Activated CD4-positive, alpha-beta T cell treated with anti-CD3 and anti-CD28 coated beads, Interleukin-2, amount 50 U/mL, for 24 hours (primary cell): Measurements from ENCODE around the gene PSMD13.
"Not testable (repeated sequence)": the region's sequence is repeated elsewhere in the genome, so short reads cannot be mapped to it uniquely, and the experiment has no call there.

Experiments
- DNase-seq, 2 donors: peaks; one replicate each; pipeline ENCODE4 v3.0.0-alpha.2; 2020; ENCODE audit warnings: low read depth in 1 of 2, low spot score in 1 of 2

The PSMD13 gene

DNA sequence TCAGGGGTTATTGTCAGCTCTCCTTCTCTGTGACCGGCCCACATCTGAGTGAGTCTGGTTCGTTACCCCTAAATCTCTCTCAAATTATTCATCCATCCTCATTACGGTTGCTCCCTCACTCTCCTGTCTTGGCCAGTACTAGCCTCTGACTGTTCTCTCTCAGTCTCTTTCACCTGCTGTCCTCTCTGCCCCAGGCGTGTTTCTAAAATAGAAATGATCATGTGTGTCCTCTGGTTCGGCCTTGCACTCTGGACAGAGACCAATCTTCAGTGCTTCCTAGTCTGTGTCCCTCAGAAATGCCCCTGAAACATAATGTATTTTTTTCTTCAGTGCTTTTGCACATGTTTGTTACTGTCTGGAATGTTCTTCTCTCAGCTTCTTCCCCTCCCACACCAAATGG is 4.9 kb downstream of the PSMD13 start:
- DNase-seq, result no peak

DNA sequence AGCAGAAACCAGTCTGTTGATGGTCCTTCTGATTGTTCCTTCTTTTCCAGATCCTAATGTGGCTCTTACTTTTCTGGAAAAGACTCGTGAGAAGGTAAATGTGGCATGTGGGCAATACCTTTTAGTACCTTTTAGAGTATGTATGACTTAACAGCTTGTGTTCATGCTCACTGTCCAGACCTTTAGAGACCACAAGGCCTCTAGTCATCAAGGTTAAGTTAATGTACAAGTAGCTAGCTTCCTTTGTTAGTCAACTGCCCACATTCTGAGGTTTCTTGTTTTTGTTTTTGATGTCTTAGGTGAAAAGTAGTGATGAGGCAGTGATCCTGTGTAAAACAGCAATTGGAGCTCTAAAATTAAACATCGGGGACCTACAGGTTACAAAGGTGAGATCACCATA is 7.6 kb downstream of the PSMD13 start:
- no peak for DNase-seq

DNA sequence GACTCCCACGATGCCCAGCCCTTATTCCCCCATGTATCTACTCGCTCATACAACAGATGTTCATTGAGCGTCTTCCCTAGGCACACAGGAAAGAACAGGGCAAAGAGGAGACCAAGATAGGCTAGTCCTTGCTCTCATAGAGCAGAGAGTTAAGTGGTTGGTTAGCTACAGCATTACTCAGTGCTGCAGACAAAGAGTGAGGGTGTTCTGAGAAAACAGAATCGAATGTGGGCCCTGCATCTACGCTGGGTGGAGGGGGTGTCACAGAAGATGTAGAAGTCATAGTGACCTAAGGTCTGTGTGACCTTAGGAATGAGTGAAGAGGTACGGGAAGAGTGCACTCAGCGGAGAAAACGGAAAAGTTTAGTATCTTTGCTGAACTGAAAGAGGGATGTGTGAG is 12.3 kb downstream of the PSMD13 start:
- DNase-seq, result no peak

- no peak for DNase-seq
These were observed 13.5 kb downstream of the PSMD13 start for GRCh38 chr11:250274-250673.

- peak; percentile 67 to 71 for DNase-seq
These were observed 14.0 kb downstream of the PSMD13 start for GRCh38 chr11:250740-251299.

- no peak for DNase-seq
These were observed 14.8 kb downstream of the PSMD13 start for GRCh38 chr11:251550-251949.

DNA sequence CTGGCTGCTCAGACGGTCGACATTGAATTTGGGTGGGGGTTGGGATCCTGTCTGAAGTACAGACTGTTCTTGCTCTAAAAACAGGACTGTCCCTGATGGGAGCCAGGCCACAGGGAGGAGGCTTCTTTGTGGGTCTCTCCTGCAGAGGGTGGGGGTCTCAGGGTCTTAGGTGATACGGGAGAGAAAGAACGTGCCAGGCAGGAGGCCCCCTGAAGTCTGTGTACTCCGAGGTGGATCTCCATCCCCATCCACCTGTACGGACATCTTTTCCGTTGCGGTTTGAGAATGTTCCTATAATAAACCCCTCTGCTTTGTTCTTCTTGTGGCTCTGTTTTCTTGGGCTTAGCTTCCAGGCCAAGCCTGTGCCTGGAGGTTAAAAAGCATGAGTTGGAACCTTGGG is 15.9 kb downstream of the PSMD13 start:
- no peak for DNase-seq

- no peak for DNase-seq
These were observed 16.5 kb downstream of the PSMD13 start for GRCh38 chr11:253160-253885.

GRCh38 chr11:253886-254270 is 17.1 kb downstream of the PSMD13 start:
- DNase-seq, result no peak

DNA sequence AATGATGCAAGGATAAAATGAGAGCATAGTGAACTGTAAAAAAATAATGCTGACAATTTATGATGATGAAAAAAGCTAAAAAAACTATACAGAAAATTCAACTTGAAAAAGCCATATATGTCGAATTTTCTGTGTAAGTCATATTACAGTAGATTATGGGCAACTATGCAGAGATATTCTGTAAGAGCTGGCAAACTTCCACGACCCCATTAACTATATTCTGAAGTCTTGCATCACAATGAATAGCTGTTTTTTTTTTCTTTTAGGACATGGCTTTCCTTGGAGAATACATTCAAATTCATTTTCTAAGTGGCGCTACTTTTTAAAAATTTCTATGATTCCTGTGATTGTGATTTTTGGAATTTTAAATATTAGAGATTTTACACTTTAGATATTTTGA is 18.4 kb downstream of the PSMD13 start:
- no peak for DNase-seq

DNA sequence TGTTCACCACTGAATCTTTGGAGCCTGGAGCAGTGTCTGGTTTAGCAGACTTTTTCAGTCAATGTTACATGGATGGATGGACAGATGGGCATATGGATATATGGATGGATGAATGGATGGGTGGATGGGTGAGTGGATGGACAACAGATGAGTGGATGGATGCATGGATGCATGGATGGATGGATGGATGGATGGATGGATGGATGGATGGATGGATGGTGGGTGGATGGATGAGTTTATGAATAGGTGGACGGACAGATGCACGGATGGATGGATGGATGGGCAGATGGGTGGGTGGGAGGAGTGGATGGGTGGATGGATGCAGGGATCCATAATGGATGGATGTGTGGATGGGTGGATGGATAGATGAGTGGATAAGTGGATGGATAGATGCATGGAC is 19.0 kb downstream of the PSMD13 start:
- no peak for DNase-seq

GRCh38 chr11:256952-257737 is 20.4 kb downstream of the PSMD13 start:
- no peak for DNase-seq

- no peak for DNase-seq
These were observed 21.2 kb downstream of the PSMD13 start for GRCh38 chr11:257766-258493.

- DNase-seq, result no peak
These were observed 22.6 kb downstream of the PSMD13 start for GRCh38 chr11:259413-259812.

DNA sequence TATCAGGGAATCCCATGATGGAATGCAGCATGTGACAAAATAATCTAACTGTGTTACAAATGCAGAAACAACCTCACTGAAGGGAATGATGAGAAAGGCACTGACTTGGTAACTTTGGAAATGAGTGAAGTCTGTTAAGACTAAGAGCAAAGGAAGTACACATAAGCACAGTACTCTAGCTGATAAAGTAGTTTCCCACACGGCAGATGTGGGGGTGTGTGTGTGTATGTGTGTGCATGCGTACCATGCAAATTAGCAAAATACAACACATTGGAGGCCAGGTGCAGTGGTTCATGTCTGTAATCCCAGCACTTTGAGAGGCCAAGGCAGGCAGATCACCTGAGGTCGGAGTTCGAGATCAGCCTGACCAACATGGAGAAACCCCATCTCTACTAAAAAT is 24.8 kb downstream of the PSMD13 start:
- DNase-seq, result no peak

DNA sequence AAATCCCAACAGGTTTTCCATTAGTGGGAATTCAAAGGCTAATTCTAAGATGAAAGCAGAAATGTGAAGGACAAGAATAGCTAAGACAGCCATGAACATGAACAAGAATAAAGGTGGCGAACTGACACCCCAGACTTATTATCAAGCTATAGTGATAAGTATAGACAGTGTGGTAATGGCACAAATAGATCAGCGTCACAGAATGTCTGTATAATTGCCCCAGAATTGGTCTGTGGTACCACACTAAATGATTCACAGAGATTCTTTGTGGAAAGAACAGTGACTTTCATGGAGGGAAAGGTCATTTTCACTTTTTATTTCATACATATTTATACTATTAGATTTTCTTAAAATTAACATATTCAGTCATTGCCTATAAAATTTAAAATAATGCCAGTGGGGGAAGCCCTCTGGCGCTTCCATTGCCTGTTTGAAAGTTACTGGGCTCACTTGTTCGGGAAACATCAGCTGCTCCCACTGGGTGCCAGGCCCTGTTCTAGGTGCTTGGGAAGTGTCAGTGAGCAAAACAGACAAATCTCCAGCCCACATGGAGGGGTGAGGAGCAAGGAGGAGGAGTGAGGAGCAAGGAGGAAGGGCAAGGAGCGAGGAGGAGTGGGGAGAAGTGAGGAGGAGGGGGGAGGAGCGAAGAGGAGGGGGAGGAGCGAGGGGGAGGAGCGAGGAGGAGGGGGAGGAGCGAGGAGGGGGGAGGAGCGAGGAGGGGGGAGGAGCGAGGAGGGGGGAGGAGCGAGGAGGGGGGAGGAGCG is 30.1 kb downstream of the PSMD13 start:
- DNase-seq, result no peak

- DNase-seq, result no peak
These were observed 30.8 kb downstream of the PSMD13 start for GRCh38 chr11:267491-267994.

DNA sequence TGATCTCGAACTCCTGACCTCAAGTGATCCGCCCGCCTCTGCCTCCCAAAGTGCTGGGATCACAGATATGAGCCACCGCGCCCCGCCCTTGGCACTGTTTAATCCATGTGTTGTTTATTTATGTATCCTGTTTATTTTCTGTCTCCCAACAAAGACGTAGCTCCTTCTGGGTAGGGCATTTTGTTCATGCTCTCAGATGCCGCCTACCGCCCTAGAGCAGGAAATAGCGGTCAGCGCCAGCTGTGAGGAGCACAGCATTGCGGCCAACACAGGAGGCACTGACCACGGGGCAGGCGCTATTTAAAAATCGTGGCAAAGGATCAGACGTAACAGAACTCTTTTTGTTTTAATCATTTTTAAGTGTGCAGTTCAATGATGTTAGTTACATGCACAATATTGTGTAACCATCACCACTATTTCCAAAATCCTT is 32.0 kb downstream of the PSMD13 start:
- DNase-seq, result not testable (repeated sequence)

DNA sequence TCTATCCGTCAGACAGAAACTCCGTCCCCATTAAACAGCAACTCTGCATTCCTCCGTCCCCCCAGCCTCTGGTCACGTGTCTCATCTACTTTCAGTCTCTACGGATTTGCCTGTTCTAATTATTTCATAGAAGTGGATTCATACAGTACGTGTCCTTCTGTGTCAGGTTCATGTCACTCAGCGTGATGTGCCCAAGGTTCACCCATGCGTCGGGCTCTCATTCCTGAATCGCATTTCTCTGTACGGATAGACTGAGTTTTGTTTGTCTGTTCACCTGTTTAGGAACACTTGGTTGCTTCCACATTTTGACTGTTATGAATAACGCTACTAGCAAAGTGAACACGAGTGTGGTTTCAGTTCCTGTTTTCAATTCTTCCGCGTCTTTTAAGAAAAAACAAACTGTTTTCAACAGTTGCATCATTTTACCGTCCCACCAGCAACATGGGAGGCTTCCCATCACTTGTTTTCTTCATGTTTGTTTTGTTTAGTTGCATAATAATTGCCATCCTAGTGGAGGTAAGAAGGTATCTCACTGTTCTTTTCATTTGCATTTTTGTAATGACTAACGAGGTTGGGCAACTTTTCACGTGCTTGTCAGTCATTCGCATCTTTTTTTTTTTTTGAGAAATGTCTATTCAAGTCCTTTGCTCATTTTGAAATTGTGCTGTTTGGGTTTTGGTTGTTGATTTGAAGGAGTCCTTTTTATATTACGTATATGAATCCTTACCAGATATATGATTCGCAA is 32.5 kb downstream of the PSMD13 start:
- no peak for DNase-seq
